Lower leg skin (tissue), 4 donors: ENCODE data around the gene NSDHL. TPM values are rescaled to one million over a fixed set of nuclear protein-coding genes. Genes with fewer than 3 reads are reported as not detected.

Experiments used
- DNase-seq, 2 donors: peaks; one replicate each; pipeline ENCODE4 v3.0.0-alpha.2; 2019; ENCODE audit warnings: low spot score in 2 of 2
- H3K4me3 ChIP-seq: fragments of 200-600 bp; sonication (generic); 2 replicates; pipeline ENCODE4 v1.5.1; 2017; ENCODE audit warnings: mild to moderate bottlenecking, low read depth; ENCODE audit not compliant: poor library complexity, severe bottlenecking
- CTCF ChIP-seq, 3 donors: fragments of 450-650 bp; IDR thresholded peaks; one replicate each; pipeline ENCODE4 v1.5.1; 2016; ENCODE audit warnings: antibody characterized with exemption in 3 of 3, mild to moderate bottlenecking in 3 of 3, moderate library complexity in 2 of 3
- POLR2A ChIP-seq, 2 donors: fragments of 450-650 bp; IDR thresholded peaks; one replicate each; pipeline ENCODE4 v1.6.1; 2016 to 2017; ENCODE audit warnings: antibody characterized with exemption in 2 of 2, mild to moderate bottlenecking in 1 of 2, moderate library complexity in 1 of 2
- WGBS, 2 donors: methylation state at CpG; one replicate each; pipeline ENCODE4 v1.1.5; 2018; 5-methylcytosine and 5-hydroxymethylcytosine counted together
- intact Hi-C: fragments of 100-400 bp; cut with DNase I; formaldehyde crosslinking; loops from one replicate; pipeline ENCODE4 v1.15.0; 2023; ENCODE audit warnings: low total_unique reads
- total RNA-seq, 4 donors: library from RNA; depleted of rRNA; stranded (reverse); fragments of >200 nt; gene quantifications; one replicate each; pipeline ENCODE4 v1.1.0, GENCODE V29; 2016

Gene NSDHL
- total RNA-seq, 4 donors from 2014 or later = 13.2 to 22.5 (median 17.9) TPM

DNA sequence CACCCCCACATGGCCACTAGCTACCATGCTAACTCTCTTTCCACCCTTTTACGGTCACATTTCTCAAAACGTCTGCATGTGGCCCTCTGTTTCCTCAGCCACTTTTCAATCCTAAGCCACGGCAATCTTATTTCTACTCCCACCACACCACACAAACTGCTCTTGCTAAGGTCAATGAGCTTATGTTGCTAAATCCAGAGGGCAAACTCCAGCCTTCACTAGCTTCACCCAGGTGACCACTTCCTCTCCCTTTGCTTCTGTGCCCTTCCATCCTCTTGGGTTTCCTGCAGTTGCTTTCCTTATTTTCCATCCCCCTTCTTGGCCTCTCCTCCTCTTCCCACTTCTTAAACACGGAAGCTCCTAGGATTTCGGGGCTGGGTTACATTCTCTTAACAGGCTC, 16.8 kb upstream of the NSDHL start:
- no peak for DNase-seq
- intact Hi-C loops = no loop called here
- H3K4me3 ChIP-seq = no peak overlapping the region
- WGBS, 2 donors = 67 to 82% methylated on average over 5 of the region's 5 CpGs
- no peak for TF ChIP-seq CTCF (IDR thresholded peaks at IDR 0.05)
- no peak for TF ChIP-seq POLR2A (IDR thresholded peaks at IDR 0.05)

DNA sequence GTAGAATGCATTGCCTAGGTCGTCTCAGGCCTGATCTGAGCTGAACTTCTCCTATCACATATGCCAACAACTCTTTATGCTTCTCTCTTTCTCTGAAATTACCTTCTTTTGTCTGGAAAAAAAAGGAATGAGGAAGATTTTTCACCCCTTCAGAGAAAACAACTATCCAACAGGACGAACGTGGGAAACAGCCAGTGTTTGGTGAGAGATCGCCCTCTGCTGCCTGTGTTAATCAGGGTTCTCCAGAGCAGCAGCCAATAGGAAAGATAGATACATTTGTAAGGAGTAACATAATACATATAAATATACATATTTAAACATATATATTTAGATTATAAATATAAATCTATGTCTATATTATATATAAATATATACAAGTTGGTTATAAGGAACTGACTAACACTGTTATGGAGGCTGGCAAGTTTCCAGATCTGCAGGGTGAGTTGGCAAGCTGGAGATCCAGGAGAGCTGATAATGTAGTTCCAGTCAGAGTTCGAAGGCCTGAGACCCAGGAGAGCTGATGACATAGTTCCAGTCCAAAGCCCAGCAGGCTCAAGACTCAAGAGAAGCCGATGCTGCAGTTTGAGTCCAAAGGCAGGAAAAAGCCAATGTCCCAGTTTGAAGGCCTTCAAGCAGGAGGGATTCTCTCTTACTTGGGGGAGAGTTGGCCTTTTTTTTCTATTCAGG, 13.6 kb upstream of the NSDHL start:
- WGBS, 2 donors = 33 to 38% methylated on average over 6 of the region's 6 CpGs
- intact Hi-C loops = no loop called here
- DNase-seq = no peak
- TF ChIP-seq CTCF (IDR thresholded peaks at IDR 0.05) (no peak), POLR2A (IDR thresholded peaks at IDR 0.05) (no peak)
- H3K4me3 ChIP-seq = no peak overlapping the region

- no peak overlapping the region for H3K4me3 ChIP-seq
- DNase-seq = no peak
- TF ChIP-seq POLR2A (IDR thresholded peaks at IDR 0.05) (no peak), CTCF (IDR thresholded peaks at IDR 0.05) (no peak)
- 75 to 90% methylated on average over 5 of the region's 5 CpGs for WGBS, 2 donors
- intact Hi-C loops = no loop called here
Measured at GRCh38 chrX:152818356-152818755, 12.5 kb upstream of the NSDHL start.

- intact Hi-C loops = no loop called here
- H3K4me3 ChIP-seq = no peak overlapping the region
- no peak for DNase-seq
- TF ChIP-seq CTCF (IDR thresholded peaks at IDR 0.05) (no peak), POLR2A (IDR thresholded peaks at IDR 0.05) (no peak)
- 61 to 72% methylated on average over 2 of the region's 2 CpGs for WGBS, 2 donors
Measured at GRCh38 chrX:152819266-152819665, 11.6 kb upstream of the NSDHL start.

GRCh38 chrX:152819732-152820131, 11.1 kb upstream of the NSDHL start:
- intact Hi-C loops = no loop called here
- no peak for TF ChIP-seq POLR2A (IDR thresholded peaks at IDR 0.05)
- no peak for TF ChIP-seq CTCF (IDR thresholded peaks at IDR 0.05)
- no peak for DNase-seq
- H3K4me3 ChIP-seq = no peak overlapping the region
- WGBS, 2 donors = 77 to 91% methylated on average over 7 of the region's 7 CpGs
